ENCODE results near the gene PARD3.

PARD3 gene

GRCh38 chr10:34319197-34319846 is 495.8 kb downstream of the PARD3 start:
- DNase-seq = peak; percentile 89

- DNase-seq = no peak
These were observed 498.9 kb downstream of the PARD3 start for GRCh38 chr10:34316154-34316553.

- DNase-seq = no peak
These were observed 500.6 kb downstream of the PARD3 start for GRCh38 chr10:34314457-34314856.

- no peak for DNase-seq
These were observed 501.2 kb downstream of the PARD3 start for GRCh38 chr10:34313888-34314287.

GRCh38 chr10:34313353-34313752 is 501.7 kb downstream of the PARD3 start:
- no peak for DNase-seq

GRCh38 chr10:34311679-34312078 is 503.4 kb downstream of the PARD3 start:
- no peak for DNase-seq

- DNase-seq = no peak
These were observed 504.9 kb downstream of the PARD3 start for GRCh38 chr10:34310234-34310633.

- DNase-seq = no peak
These were observed 509.9 kb downstream of the PARD3 start for GRCh38 chr10:34305189-34305588.

GRCh38 chr10:34303022-34303421 is 512.1 kb downstream of the PARD3 start:
- no peak for DNase-seq

- DNase-seq = no peak
These were observed 515.9 kb downstream of the PARD3 start for GRCh38 chr10:34299105-34299611.

- DNase-seq = no peak
These were observed 516.7 kb downstream of the PARD3 start for GRCh38 chr10:34298346-34298818.

GRCh38 chr10:34297541-34298345 is 517.4 kb downstream of the PARD3 start:
- DNase-seq = no peak

- DNase-seq = no peak
These were observed 520.0 kb downstream of the PARD3 start for GRCh38 chr10:34295142-34295548.

- no peak for DNase-seq
These were observed 521.0 kb downstream of the PARD3 start for GRCh38 chr10:34294137-34294536.

- DNase-seq = no peak
These were observed 522.4 kb downstream of the PARD3 start for GRCh38 chr10:34292675-34293074.

- no peak for DNase-seq
These were observed 522.9 kb downstream of the PARD3 start for GRCh38 chr10:34292194-34292565.

- no peak for DNase-seq
These were observed 523.5 kb downstream of the PARD3 start for GRCh38 chr10:34291466-34292193.

GRCh38 chr10:34290412-34291081 is 524.5 kb downstream of the PARD3 start:
- DNase-seq = no peak

GRCh38 chr10:34288634-34289033 is 526.5 kb downstream of the PARD3 start:
- no peak for DNase-seq

- DNase-seq = no peak
These were observed 528.9 kb downstream of the PARD3 start for GRCh38 chr10:34286136-34286739.

- DNase-seq = no peak
These were observed 533.2 kb downstream of the PARD3 start for GRCh38 chr10:34281661-34282582.
